T-cell (primary cell): ENCODE results near the gene TMC1. TPM values are rescaled to one million over a fixed set of nuclear protein-coding genes. Genes with fewer than 3 reads are reported as not detected.

ENCODE experiments used
- ATAC-seq, 4 experiments: fragments of 200-7000 bp in 3 of 4; fragments of 150-1000 bp in 1 of 4; cut with Tn5 transposase; replicated peaks in 1 of 4; 1 replicate in 3 of 4; 2 replicates in 1 of 4; pipeline ENCODE4 v1.10.0; 2021; ENCODE audit warnings: moderate library complexity in 3 of 4, mild to moderate bottlenecking in 2 of 4, moderate number of reproducible peaks in 1 of 4
- CTCF ChIA-PET, 2 donors: fragments of 300-600 bp; sonication (Branson Sonifier 250); formaldehyde crosslinking; loops; one replicate each; lab custom pipeline; 2022; ENCODE audit warnings: antibody characterized with exemption in 2 of 2; lab: Charles Lee
- POLR2A ChIA-PET, 2 donors: fragments of 300-600 bp; sonication (Branson Sonifier 250); formaldehyde crosslinking; loops; one replicate each; lab custom pipeline; 2022; ENCODE audit warnings: antibody characterized with exemption in 2 of 2; lab: Charles Lee
- DNase-seq, 35 experiments: peaks; one replicate each; pipeline versions ENCODE4 v3.0.0 to v3.0.0-alpha.2; 2013 to 2023
- H3K27ac ChIP-seq: one replicate; pipeline ENCODE4 v1.5.1; 2013; ENCODE audit warnings: low read length
- H3K27me3 ChIP-seq, 2 experiments: replicated peaks in 1 of 2; 1 replicate in 1 of 2; 2 replicates in 1 of 2; pipeline versions ENCODE4 v1.6.1 to v1.7.0; 2013; ENCODE audit warnings: low read length in 1 of 2, mixed read lengths in 1 of 2; ENCODE audit not compliant: control insufficient read depth in 2 of 2, insufficient read depth in 2 of 2; ENCODE audit errors: extremely low read depth in 1 of 2
- H3K36me3 ChIP-seq, 2 donors: 1 replicate in 1 of 2; 2 replicates in 1 of 2; pipeline versions ENCODE4 v1.6.1 to v1.7.0; 2013; ENCODE audit warnings: low read length in 1 of 2; ENCODE audit not compliant: control insufficient read depth in 2 of 2, insufficient read depth in 1 of 2; ENCODE audit errors: extremely low read depth in 1 of 2
- H3K4me1 ChIP-seq, 2 experiments: 1 replicate in 1 of 2; 2 replicates in 1 of 2; pipeline versions ENCODE4 v1.6.1 to v1.7.0; 2013; ENCODE audit warnings: low read length in 2 of 2, mixed read lengths in 1 of 2; ENCODE audit not compliant: insufficient read depth in 2 of 2, control insufficient read depth in 1 of 2; ENCODE audit errors: extremely low read depth in 1 of 2
- H3K4me3 ChIP-seq, 2 donors: 1 replicate in 1 of 2; 2 replicates in 1 of 2; pipeline versions ENCODE4 v1.5.1 to v1.7.0; 2013; ENCODE audit warnings: mild to moderate bottlenecking in 2 of 2, low read length in 1 of 2, moderate library complexity in 1 of 2; ENCODE audit not compliant: control insufficient read depth in 1 of 2; ENCODE audit errors: extremely low read depth in 1 of 2
- H3K9me3 ChIP-seq: 2 replicates; pipeline ENCODE4 v1.7.0; 2013
- H3K27ac Mint-ChIP-seq, 2 donors: one replicate each; pipeline ENCODE4 v1.8.0; 2020 to 2021; ENCODE audit warnings: mild to moderate bottlenecking in 2 of 2, mixed read lengths in 2 of 2
- H3K27me3 Mint-ChIP-seq, 2 donors: one replicate each; pipeline ENCODE4 v1.8.0; 2021 to 2022; ENCODE audit warnings: mixed read lengths in 2 of 2
- H3K36me3 Mint-ChIP-seq: one replicate; pipeline ENCODE4 v1.8.0; 2021; ENCODE audit warnings: mixed read lengths
- H3K4me1 Mint-ChIP-seq, 3 donors: one replicate each; pipeline ENCODE4 v1.8.0; 2020 to 2022; ENCODE audit warnings: mixed read lengths in 3 of 3, mild to moderate bottlenecking in 1 of 3
- H3K4me3 Mint-ChIP-seq, 3 donors: one replicate each; pipeline ENCODE4 v1.8.0; 2020 to 2022; ENCODE audit warnings: mild to moderate bottlenecking in 3 of 3, mixed read lengths in 3 of 3, moderate library complexity in 3 of 3
- H3K9me3 Mint-ChIP-seq, 3 donors: one replicate each; pipeline ENCODE4 v1.8.0; 2020 to 2022; ENCODE audit warnings: mixed read lengths in 3 of 3
- whole genome bisulfite sequencing: methylation state at CpG from one replicate; pipeline ENCODE4 v1.1.5; 2013; ENCODE audit warnings: missing lambda C conversion rate; ENCODE audit not compliant: insufficient coverage; 5-methylcytosine and 5-hydroxymethylcytosine counted together
- total RNA-seq, 35 experiments: library from RNA in 6 of 35; stranded (reverse) in 6 of 35; fragments of 120-200 nt in 1 of 35; gene quantifications; one replicate each; pipeline versions ENCODE4 v1.2.1 to v1.2.4 and lab custom pipeline; 2013 to 2026

TMC1 gene
- total RNA-seq, 5 donors from 2014 or later (not counting 1 experiment from before 2014, with no cell fraction given): not detected

GRCh38 chr9:72667181-72667580 is 145.8 kb downstream of the TMC1 start:
- WGBS: no CpG with 5 or more reads among the region's 2 CpGs
- no peak overlapping the region for H3K27ac ChIP-seq
- CTCF ChIA-PET: no interaction called here
- DNase-seq (no peak), ATAC-seq (no peak)
- H3K4me1 ChIP-seq: no peaks in the 10 kb centered on the region
- no peaks in the 10 kb centered on the region for H3K36me3 ChIP-seq
- H3K27me3 ChIP-seq: peaks cover 0 to 2% of the 10 kb centered on the region in 2 experiments
- H3K27me3 Mint-ChIP-seq: peaks cover 11 to 20% of the 10 kb centered on the region in 2 donors
- no peaks in the 10 kb centered on the region for H3K4me1 Mint-ChIP-seq
- no peaks in the 10 kb centered on the region for H3K9me3 ChIP-seq
- H3K4me3 Mint-ChIP-seq: no peak overlapping the region
- H3K9me3 Mint-ChIP-seq: no peaks in the 10 kb centered on the region
- no peak overlapping the region for H3K27ac Mint-ChIP-seq
- H3K4me3 ChIP-seq: no peak overlapping the region
- POLR2A ChIA-PET: no interaction called here
- no peaks in the 10 kb centered on the region for H3K36me3 Mint-ChIP-seq

DNA sequence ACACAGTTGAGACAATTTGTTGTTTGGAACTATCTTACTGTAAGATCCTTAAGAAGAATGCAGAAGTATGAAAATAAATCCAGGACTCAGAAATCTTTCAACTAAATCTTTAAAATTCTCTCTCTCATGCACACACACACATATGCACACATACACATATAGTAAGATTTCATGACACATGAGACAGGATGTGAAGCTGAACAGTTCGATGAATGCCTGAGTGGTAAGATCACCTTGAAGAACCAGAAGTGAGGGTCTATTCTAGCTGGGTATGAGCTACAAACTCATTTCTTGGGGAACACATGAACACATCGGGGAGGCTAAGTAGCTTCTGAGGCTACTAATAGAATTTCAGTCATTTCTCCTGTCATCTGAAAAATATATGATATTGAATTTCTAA is 153.6 kb downstream of the TMC1 start:
- Mint-ChIP-seq H3K27me3 (peaks cover 0 to 4% of the 10 kb centered on the region in 2 donors), H3K9me3 (no peaks in the 10 kb centered on the region), H3K4me1 (no peaks in the 10 kb centered on the region), H3K27ac (no peak overlapping the region), H3K4me3 (no peak overlapping the region), H3K36me3 (no peaks in the 10 kb centered on the region)
- no peaks in the 10 kb centered on the region for H3K27me3 ChIP-seq
- DNase-seq (no peak), ATAC-seq (no peak)
- POLR2A ChIA-PET: no interaction called here
- CTCF ChIA-PET: no interaction called here
- no peak overlapping the region for H3K27ac ChIP-seq
- H3K4me3 ChIP-seq: no peak overlapping the region
- no peaks in the 10 kb centered on the region for H3K4me1 ChIP-seq
- no CpG with 5 or more reads among the region's 2 CpGs for WGBS
- no peaks in the 10 kb centered on the region for H3K36me3 ChIP-seq
- no peaks in the 10 kb centered on the region for H3K9me3 ChIP-seq

DNA sequence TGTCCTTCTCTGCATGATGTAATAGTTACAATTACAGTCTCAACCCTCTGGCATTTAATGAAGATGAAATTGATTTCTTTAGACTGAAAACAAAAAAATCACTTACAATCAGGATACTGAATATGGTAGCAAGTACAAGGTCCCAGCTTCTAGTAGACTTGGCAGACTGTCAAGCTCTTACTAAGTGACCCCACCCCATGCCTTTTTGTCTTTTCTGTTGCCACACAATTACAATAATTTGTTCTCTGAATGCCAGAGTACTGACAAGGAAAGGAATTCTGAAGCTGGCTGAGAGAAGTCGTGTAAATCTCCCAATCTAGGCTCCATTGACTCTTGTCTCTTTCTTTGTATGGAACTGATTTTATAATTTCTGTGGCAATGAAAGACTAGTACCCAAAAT is 154.2 kb downstream of the TMC1 start:
- H3K27me3 Mint-ChIP-seq: peaks cover 1 to 4% of the 10 kb centered on the region in 2 donors
- CTCF ChIA-PET: no interaction called here
- no peaks in the 10 kb centered on the region for H3K4me1 Mint-ChIP-seq
- Histone ChIP-seq H3K36me3 (no peaks in the 10 kb centered on the region), H3K4me1 (no peaks in the 10 kb centered on the region), H3K27me3 (no peaks in the 10 kb centered on the region), H3K4me3 (no peak overlapping the region), H3K27ac (no peak overlapping the region), H3K9me3 (no peaks in the 10 kb centered on the region)
- ATAC-seq (no peak), DNase-seq (no peak)
- POLR2A ChIA-PET: no interaction called here
- no peak overlapping the region for H3K4me3 Mint-ChIP-seq
- no peak overlapping the region for H3K27ac Mint-ChIP-seq
- no peaks in the 10 kb centered on the region for H3K36me3 Mint-ChIP-seq
- no peaks in the 10 kb centered on the region for H3K9me3 Mint-ChIP-seq
- no CpG with 5 or more reads among the region's 1 CpG for WGBS

DNA sequence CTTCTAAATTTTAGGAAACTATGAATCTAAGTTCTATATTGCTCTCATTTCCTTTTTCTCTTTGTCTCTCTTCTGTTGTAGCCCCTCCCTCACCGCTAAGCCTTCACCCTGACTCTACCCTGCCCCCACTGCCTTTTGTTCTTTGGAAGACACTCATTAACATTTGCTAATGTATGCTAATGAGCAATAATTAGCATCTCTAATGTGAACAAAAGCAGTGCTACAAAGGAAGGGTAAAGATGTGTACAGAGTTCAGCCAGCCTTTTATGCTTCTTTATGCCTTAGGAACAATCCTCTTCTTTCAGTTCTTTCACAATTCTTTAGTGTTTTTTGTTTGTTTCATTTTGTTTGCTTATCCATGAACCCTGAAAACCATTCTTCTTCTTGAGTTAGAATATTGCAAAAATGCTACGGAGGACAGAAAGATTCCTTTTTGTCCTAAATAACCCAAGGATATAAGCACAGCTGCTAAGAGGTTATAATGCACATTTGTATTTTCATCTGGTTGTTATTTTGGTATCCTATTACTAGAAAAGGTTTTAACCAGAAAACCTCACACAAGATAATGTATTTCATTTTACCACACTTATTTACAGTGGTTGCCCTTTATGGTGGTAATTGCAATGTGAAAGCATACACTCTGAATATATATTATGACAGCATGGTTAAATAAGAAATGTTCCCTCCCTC is 159.3 kb downstream of the TMC1 start:
- Histone ChIP-seq H3K27ac (no peak overlapping the region), H3K27me3 (peaks cover 0 to 3% of the 10 kb centered on the region in 2 experiments), H3K36me3 (no peaks in the 10 kb centered on the region), H3K4me3 (no peak overlapping the region), H3K9me3 (no peaks in the 10 kb centered on the region), H3K4me1 (no peaks in the 10 kb centered on the region)
- no peak overlapping the region for H3K4me3 Mint-ChIP-seq
- WGBS: no CpG with 5 or more reads among the region's 2 CpGs
- ATAC-seq (no peak), DNase-seq (no peak)
- no peak overlapping the region for H3K27ac Mint-ChIP-seq
- H3K36me3 Mint-ChIP-seq: no peaks in the 10 kb centered on the region
- ChIA-PET CTCF (no interaction called here), POLR2A (no interaction called here)
- no peaks in the 10 kb centered on the region for H3K9me3 Mint-ChIP-seq
- H3K4me1 Mint-ChIP-seq: no peaks in the 10 kb centered on the region
- H3K27me3 Mint-ChIP-seq: peaks cover 5 to 6% of the 10 kb centered on the region in 2 donors

DNA sequence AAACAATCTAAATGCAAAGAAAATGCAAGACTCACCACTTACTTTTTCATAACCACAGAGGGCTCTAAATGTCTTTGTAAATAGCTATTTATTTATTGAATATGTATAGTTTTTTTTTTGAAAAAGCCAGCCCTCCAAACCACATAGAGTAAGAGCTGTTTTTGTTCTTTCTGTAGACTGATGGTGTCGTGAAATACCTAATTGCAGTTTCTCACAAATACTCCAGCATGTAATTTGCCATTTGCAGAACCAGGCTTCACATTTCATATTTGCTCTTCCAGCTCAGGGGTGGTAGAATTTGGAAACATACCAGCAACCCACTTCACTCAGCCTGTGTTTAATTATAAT is 159.8 kb downstream of the TMC1 start:
- H3K36me3 Mint-ChIP-seq: no peaks in the 10 kb centered on the region
- no peak overlapping the region for H3K27ac Mint-ChIP-seq
- H3K36me3 ChIP-seq: no peaks in the 10 kb centered on the region
- ChIA-PET CTCF (no interaction called here), POLR2A (no interaction called here)
- H3K4me1 Mint-ChIP-seq: no peaks in the 10 kb centered on the region
- H3K9me3 Mint-ChIP-seq: no peaks in the 10 kb centered on the region
- ATAC-seq: no peak
- peaks cover 5 to 10% of the 10 kb centered on the region in 2 donors for H3K27me3 Mint-ChIP-seq
- DNase-seq: no peak
- H3K27me3 ChIP-seq: peaks cover 0 to 3% of the 10 kb centered on the region in 2 experiments
- no peak overlapping the region for H3K4me3 Mint-ChIP-seq
- H3K27ac ChIP-seq: no peak overlapping the region
- H3K4me1 ChIP-seq: no peaks in the 10 kb centered on the region
- WGBS: no CpG with 5 or more reads among the region's 1 CpG
- no peaks in the 10 kb centered on the region for H3K9me3 ChIP-seq
- no peak overlapping the region for H3K4me3 ChIP-seq

GRCh38 chr9:72684615-72685014 is 163.2 kb downstream of the TMC1 start:
- H3K27ac Mint-ChIP-seq: no peak overlapping the region
- no peak for ATAC-seq
- Histone ChIP-seq H3K4me3 (no peak overlapping the region), H3K27ac (no peak overlapping the region), H3K4me1 (no peaks in the 10 kb centered on the region), H3K27me3 (peaks cover 0 to 3% of the 10 kb centered on the region in 2 experiments), H3K9me3 (no peaks in the 10 kb centered on the region), H3K36me3 (no peaks in the 10 kb centered on the region)
- no peak overlapping the region for H3K4me3 Mint-ChIP-seq
- H3K27me3 Mint-ChIP-seq: peaks cover 6 to 15% of the 10 kb centered on the region in 2 donors
- no peaks in the 10 kb centered on the region for H3K36me3 Mint-ChIP-seq
- WGBS: 90% methylated on average over 1 of the region's 2 CpGs
- H3K9me3 Mint-ChIP-seq: no peaks in the 10 kb centered on the region
- H3K4me1 Mint-ChIP-seq: no peaks in the 10 kb centered on the region
- no peak for DNase-seq
- ChIA-PET CTCF (interaction anchor here in 1 of 2 donors (0.6 kb wide), 1 partner anchor 60 kb away, joined by 8 read pairs; no protein-coding TSS in a partner anchor), POLR2A (no interaction called here)
